GM23338 (cell line): ENCODE data around the gene PRKACA.

ENCODE experiments used
- CREB1 ChIP-seq: fragments of 250-450 bp; sonication (Bioruptor Pico); IDR thresholded peaks from 2 replicates; pipeline ENCODE4 v1.5.0; 2020; ENCODE audit warnings: low read depth, mild to moderate bottlenecking, moderate library complexity
- EZH2 ChIP-seq: fragments of 200-600 bp; sonication (generic); IDR thresholded peaks from one replicate; pipeline ENCODE4 v1.8.0; 2017; ENCODE audit warnings: antibody characterized with exemption, mild to moderate bottlenecking, low read depth; ENCODE audit not compliant: unreplicated experiment
- EZH2phosphoT487 ChIP-seq: fragments of 200-600 bp; sonication (generic); IDR thresholded peaks from one replicate; pipeline ENCODE4 v1.8.1; 2018; ENCODE audit warnings: antibody characterized with exemption; ENCODE audit not compliant: unreplicated experiment
- JUNB ChIP-seq: IDR thresholded peaks from one replicate; pipeline ENCODE4 v1.6.1; 2016; ENCODE audit warnings: antibody characterized with exemption; ENCODE audit not compliant: unreplicated experiment
- NANOG ChIP-seq: IDR thresholded peaks from 2 replicates; pipeline ENCODE4 v1.6.1; 2016; ENCODE audit warnings: antibody characterized with exemption, borderline replicate concordance
- POLR2AphosphoS5 ChIP-seq: IDR thresholded peaks from 2 replicates; pipeline ENCODE4 v1.6.1; 2016; ENCODE audit warnings: antibody characterized with exemption, low read depth
- ZNF114 ChIP-seq: fragments of 250-450 bp; sonication (Bioruptor Pico); IDR thresholded peaks from 2 replicates; pipeline ENCODE4 v1.5.0; 2020; ENCODE audit warnings: mild to moderate bottlenecking, moderate library complexity
- ZNF331 ChIP-seq: fragments of 250-450 bp; sonication (Bioruptor Pico); IDR thresholded peaks from 2 replicates; pipeline ENCODE4 v1.5.0; 2020; ENCODE audit warnings: low read depth, mild to moderate bottlenecking, moderate library complexity
- TF ChIP-seq, protein P1 (sequence below), 2 experiments: fragments of 200-600 bp in 1 of 2; sonication (generic) in 1 of 2; conservative IDR thresholded peaks; 2 replicates each; pipeline versions ENCODE4 v1.5.1 to v1.6.1; 2016 to 2017; ENCODE audit warnings: antibody characterized with exemption in 2 of 2, low read depth in 2 of 2, mild to moderate bottlenecking in 2 of 2, moderate library complexity in 1 of 2
- TF ChIP-seq, protein P2 (sequence below): IDR thresholded peaks from one replicate; pipeline ENCODE4 v1.6.1; 2018; ENCODE audit warnings: antibody characterized with exemption; ENCODE audit not compliant: unreplicated experiment
- TF ChIP-seq, protein P3 (sequence below): fragments of 250-450 bp; sonication (Bioruptor Pico); IDR thresholded peaks from 2 replicates; pipeline ENCODE4 v1.5.0; 2020; ENCODE audit warnings: mild to moderate bottlenecking, moderate library complexity
- TF ChIP-seq, protein P4 (sequence below): IDR thresholded peaks from 2 replicates; pipeline ENCODE4 v1.6.1; 2016; ENCODE audit warnings: antibody characterized with exemption

DNA sequence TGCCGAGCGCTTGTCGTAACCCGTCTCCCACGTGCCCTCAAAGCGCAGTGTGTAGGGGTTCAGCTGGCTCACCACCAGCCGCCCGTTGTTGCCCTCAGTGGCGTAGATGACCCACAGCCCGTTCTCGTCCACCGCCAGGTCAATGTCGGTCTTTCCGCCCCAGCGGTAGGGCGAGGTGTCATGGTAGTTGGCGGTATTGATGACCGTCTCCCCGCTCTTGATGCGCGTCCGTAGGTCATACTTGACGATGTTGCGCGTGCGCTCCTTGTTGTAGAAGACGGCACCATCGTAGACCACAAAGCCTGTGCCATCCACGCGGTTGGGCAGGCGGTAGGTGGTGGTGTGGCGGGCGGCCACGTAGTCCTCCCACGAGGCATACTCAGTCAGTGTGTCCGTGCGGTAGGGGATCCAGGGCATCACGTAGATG lies 45.3 kb upstream of the PRKACA start:
- no peak for TF ChIP-seq CREB1
- TF ChIP-seq, protein P1, sequence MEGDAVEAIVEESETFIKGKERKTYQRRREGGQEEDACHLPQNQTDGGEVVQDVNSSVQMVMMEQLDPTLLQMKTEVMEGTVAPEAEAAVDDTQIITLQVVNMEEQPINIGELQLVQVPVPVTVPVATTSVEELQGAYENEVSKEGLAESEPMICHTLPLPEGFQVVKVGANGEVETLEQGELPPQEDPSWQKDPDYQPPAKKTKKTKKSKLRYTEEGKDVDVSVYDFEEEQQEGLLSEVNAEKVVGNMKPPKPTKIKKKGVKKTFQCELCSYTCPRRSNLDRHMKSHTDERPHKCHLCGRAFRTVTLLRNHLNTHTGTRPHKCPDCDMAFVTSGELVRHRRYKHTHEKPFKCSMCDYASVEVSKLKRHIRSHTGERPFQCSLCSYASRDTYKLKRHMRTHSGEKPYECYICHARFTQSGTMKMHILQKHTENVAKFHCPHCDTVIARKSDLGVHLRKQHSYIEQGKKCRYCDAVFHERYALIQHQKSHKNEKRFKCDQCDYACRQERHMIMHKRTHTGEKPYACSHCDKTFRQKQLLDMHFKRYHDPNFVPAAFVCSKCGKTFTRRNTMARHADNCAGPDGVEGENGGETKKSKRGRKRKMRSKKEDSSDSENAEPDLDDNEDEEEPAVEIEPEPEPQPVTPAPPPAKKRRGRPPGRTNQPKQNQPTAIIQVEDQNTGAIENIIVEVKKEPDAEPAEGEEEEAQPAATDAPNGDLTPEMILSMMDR (conservative IDR thresholded peaks at IDR 0.05; ENCODE audit: low read depth in 2 of 2) = no peak
- no peak for TF ChIP-seq EZH2
- no peak for TF ChIP-seq EZH2phosphoT487
- TF ChIP-seq POLR2AphosphoS5 = no peak
- no peak for TF ChIP-seq JUNB
- TF ChIP-seq, protein P2, sequence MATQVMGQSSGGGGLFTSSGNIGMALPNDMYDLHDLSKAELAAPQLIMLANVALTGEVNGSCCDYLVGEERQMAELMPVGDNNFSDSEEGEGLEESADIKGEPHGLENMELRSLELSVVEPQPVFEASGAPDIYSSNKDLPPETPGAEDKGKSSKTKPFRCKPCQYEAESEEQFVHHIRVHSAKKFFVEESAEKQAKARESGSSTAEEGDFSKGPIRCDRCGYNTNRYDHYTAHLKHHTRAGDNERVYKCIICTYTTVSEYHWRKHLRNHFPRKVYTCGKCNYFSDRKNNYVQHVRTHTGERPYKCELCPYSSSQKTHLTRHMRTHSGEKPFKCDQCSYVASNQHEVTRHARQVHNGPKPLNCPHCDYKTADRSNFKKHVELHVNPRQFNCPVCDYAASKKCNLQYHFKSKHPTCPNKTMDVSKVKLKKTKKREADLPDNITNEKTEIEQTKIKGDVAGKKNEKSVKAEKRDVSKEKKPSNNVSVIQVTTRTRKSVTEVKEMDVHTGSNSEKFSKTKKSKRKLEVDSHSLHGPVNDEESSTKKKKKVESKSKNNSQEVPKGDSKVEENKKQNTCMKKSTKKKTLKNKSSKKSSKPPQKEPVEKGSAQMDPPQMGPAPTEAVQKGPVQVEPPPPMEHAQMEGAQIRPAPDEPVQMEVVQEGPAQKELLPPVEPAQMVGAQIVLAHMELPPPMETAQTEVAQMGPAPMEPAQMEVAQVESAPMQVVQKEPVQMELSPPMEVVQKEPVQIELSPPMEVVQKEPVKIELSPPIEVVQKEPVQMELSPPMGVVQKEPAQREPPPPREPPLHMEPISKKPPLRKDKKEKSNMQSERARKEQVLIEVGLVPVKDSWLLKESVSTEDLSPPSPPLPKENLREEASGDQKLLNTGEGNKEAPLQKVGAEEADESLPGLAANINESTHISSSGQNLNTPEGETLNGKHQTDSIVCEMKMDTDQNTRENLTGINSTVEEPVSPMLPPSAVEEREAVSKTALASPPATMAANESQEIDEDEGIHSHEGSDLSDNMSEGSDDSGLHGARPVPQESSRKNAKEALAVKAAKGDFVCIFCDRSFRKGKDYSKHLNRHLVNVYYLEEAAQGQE = no peak
- TF ChIP-seq ZNF114 = no peak
- TF ChIP-seq, protein P3, sequence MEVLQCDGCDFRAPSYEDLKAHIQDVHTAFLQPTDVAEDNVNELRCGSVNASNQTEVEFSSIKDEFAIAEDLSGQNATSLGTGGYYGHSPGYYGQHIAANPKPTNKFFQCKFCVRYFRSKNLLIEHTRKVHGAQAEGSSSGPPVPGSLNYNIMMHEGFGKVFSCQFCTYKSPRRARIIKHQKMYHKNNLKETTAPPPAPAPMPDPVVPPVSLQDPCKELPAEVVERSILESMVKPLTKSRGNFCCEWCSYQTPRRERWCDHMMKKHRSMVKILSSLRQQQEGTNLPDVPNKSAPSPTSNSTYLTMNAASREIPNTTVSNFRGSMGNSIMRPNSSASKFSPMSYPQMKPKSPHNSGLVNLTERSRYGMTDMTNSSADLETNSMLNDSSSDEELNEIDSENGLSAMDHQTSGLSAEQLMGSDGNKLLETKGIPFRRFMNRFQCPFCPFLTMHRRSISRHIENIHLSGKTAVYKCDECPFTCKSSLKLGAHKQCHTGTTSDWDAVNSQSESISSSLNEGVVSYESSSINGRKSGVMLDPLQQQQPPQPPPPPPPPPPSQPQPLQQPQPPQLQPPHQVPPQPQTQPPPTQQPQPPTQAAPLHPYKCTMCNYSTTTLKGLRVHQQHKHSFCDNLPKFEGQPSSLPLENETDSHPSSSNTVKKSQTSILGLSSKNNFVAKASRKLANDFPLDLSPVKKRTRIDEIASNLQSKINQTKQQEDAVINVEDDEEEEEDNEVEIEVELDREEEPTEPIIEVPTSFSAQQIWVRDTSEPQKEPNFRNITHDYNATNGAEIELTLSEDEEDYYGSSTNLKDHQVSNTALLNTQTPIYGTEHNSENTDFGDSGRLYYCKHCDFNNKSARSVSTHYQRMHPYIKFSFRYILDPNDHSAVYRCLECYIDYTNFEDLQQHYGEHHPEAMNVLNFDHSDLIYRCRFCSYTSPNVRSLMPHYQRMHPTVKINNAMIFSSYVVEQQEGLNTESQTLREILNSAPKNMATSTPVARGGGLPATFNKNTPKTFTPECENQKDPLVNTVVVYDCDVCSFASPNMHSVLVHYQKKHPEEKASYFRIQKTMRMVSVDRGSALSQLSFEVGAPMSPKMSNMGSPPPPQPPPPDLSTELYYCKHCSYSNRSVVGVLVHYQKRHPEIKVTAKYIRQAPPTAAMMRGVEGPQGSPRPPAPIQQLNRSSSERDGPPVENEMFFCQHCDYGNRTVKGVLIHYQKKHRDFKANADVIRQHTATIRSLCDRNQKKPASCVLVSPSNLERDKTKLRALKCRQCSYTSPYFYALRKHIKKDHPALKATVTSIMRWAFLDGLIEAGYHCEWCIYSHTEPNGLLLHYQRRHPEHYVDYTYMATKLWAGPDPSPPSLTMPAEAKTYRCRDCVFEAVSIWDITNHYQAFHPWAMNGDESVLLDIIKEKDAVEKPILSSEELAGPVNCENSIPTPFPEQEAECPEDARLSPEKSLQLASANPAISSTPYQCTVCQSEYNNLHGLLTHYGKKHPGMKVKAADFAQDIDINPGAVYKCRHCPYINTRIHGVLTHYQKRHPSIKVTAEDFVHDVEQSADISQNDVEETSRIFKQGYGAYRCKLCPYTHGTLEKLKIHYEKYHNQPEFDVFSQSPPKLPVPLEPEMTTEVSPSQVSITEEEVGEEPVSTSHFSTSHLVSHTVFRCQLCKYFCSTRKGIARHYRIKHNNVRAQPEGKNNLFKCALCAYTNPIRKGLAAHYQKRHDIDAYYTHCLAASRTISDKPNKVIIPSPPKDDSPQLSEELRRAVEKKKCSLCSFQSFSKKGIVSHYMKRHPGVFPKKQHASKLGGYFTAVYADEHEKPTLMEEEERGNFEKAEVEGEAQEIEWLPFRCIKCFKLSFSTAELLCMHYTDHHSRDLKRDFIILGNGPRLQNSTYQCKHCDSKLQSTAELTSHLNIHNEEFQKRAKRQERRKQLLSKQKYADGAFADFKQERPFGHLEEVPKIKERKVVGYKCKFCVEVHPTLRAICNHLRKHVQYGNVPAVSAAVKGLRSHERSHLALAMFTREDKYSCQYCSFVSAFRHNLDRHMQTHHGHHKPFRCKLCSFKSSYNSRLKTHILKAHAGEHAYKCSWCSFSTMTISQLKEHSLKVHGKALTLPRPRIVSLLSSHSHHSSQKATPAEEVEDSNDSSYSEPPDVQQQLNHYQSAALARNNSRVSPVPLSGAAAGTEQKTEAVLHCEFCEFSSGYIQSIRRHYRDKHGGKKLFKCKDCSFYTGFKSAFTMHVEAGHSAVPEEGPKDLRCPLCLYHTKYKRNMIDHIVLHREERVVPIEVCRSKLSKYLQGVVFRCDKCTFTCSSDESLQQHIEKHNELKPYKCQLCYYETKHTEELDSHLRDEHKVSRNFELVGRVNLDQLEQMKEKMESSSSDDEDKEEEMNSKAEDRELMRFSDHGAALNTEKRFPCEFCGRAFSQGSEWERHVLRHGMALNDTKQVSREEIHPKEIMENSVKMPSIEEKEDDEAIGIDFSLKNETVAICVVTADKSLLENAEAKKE (CRISPR knock-in tag) = no peak
- no peak for TF ChIP-seq ZNF331
- TF ChIP-seq, protein P4, sequence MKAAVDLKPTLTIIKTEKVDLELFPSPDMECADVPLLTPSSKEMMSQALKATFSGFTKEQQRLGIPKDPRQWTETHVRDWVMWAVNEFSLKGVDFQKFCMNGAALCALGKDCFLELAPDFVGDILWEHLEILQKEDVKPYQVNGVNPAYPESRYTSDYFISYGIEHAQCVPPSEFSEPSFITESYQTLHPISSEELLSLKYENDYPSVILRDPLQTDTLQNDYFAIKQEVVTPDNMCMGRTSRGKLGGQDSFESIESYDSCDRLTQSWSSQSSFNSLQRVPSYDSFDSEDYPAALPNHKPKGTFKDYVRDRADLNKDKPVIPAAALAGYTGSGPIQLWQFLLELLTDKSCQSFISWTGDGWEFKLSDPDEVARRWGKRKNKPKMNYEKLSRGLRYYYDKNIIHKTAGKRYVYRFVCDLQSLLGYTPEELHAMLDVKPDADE = no peak
- TF ChIP-seq NANOG = no peak
